GM19099 (cell line): ENCODE measurements around the gene SEMA3D.

Source experiments
- POLR2A ChIP-seq: IDR thresholded peaks from 3 replicates; pipeline ENCODE4 v1.6.1; 2011; ENCODE audit warnings: low read depth; ENCODE audit not compliant: insufficient read length; ENCODE audit errors: extremely low read depth

Gene SEMA3D

GRCh38 chr7:85162721-85163120 is 24.1 kb downstream of the SEMA3D start:
- no peak for TF ChIP-seq POLR2A

- no peak for TF ChIP-seq POLR2A
These were observed 26.6 kb downstream of the SEMA3D start for GRCh38 chr7:85160223-85160622.

- no peak for TF ChIP-seq POLR2A
These were observed 27.9 kb downstream of the SEMA3D start for GRCh38 chr7:85159003-85159402.

GRCh38 chr7:85156661-85157208 is 30.1 kb downstream of the SEMA3D start:
- no peak for TF ChIP-seq POLR2A

GRCh38 chr7:85154282-85154937 is 32.4 kb downstream of the SEMA3D start:
- no peak for TF ChIP-seq POLR2A

- no peak for TF ChIP-seq POLR2A
These were observed 33.1 kb downstream of the SEMA3D start for GRCh38 chr7:85153715-85154114.

- TF ChIP-seq POLR2A: no peak
These were observed 36.2 kb downstream of the SEMA3D start for GRCh38 chr7:85150624-85151023.

GRCh38 chr7:85144771-85145170 is 42.1 kb downstream of the SEMA3D start:
- no peak for TF ChIP-seq POLR2A

GRCh38 chr7:85135977-85136376 is 50.9 kb downstream of the SEMA3D start:
- no peak for TF ChIP-seq POLR2A

GRCh38 chr7:85133560-85133959 is 53.3 kb downstream of the SEMA3D start:
- no peak for TF ChIP-seq POLR2A

- no peak for TF ChIP-seq POLR2A
These were observed 53.9 kb downstream of the SEMA3D start for GRCh38 chr7:85133006-85133405.

GRCh38 chr7:85130702-85131101 is 56.2 kb downstream of the SEMA3D start:
- TF ChIP-seq POLR2A: no peak

GRCh38 chr7:85126383-85126782 is 60.5 kb downstream of the SEMA3D start:
- TF ChIP-seq POLR2A: no peak

GRCh38 chr7:85125651-85126131 is 61.2 kb downstream of the SEMA3D start:
- TF ChIP-seq POLR2A: no peak

- TF ChIP-seq POLR2A: no peak
These were observed 61.7 kb downstream of the SEMA3D start for GRCh38 chr7:85125176-85125575.

- TF ChIP-seq POLR2A: no peak
These were observed 66.9 kb downstream of the SEMA3D start for GRCh38 chr7:85119934-85120333.

- no peak for TF ChIP-seq POLR2A
These were observed 71.0 kb downstream of the SEMA3D start for GRCh38 chr7:85115862-85116261.
